ENCODE measurements around the gene MEA1.

GRCh38 chr6:42993445-42993844 is 20.3 kb downstream of the MEA1 start:
- no peak for TF ChIP-seq CTCF (IDR thresholded peaks at IDR 0.05; ENCODE audit: low read depth, low read length)
- TF ChIP-seq EZH2phosphoT487 (IDR thresholded peaks at IDR 0.05; ENCODE audit: low read depth), result no peak
